SU-DHL-6 (cell line): Measurements from ENCODE around the gene ABCA13.

ENCODE experiments used
- H2AFZ ChIP-seq: fragments of 200-600 bp; sonication (generic); 2 replicates; pipeline ENCODE4 v1.6.1; 2014; ENCODE audit warnings: low read depth, mild to moderate bottlenecking, moderate library complexity, mixed read lengths, antibody characterized with exemption, low read length; ENCODE audit not compliant: severe bottlenecking
- H3F3A ChIP-seq: fragments of 200-600 bp; shearing (Covaris generic); 2 replicates; pipeline ENCODE4 v1.6.0; 2016; ENCODE audit warnings: antibody characterized with exemption, mild to moderate bottlenecking; ENCODE audit not compliant: insufficient read depth
- H3K27ac ChIP-seq: fragments of 200-600 bp; sonication (generic); 2 replicates; pipeline ENCODE4 v1.5.1; 2016; ENCODE audit warnings: low read depth, mild to moderate bottlenecking, low read length, moderate library complexity, mixed read lengths
- H3K27me3 ChIP-seq: fragments of 200-600 bp; sonication (generic), shearing (Covaris generic); 2 replicates; pipeline ENCODE4 v1.6.0; 2014; ENCODE audit warnings: mild to moderate bottlenecking, low read length
- H3K36me3 ChIP-seq: fragments of 200-600 bp; sonication (generic); 2 replicates; pipeline ENCODE4 v1.6.1; 2014; ENCODE audit warnings: mild to moderate bottlenecking, low read length, mixed read lengths
- H3K4me2 ChIP-seq: fragments of 300-600, 200-600 bp; shearing (Covaris generic), sonication (generic); 2 replicates; pipeline ENCODE4 v1.6.0; 2014; ENCODE audit warnings: low read length, low read depth, mild to moderate bottlenecking; ENCODE audit not compliant: poor library complexity, severe bottlenecking
- H3K4me3 ChIP-seq: fragments of 200-600 bp; sonication (generic); 2 replicates; pipeline ENCODE4 v1.5.1; 2014; ENCODE audit warnings: antibody characterized with exemption, low read length, mild to moderate bottlenecking, mixed read lengths; ENCODE audit not compliant: insufficient read depth, poor library complexity, severe bottlenecking
- H3K79me2 ChIP-seq: fragments of 200-600 bp; sonication (generic); 2 replicates; pipeline ENCODE4 v1.6.1; 2014; ENCODE audit warnings: mild to moderate bottlenecking, low read length, moderate library complexity; ENCODE audit not compliant: insufficient read depth
- H3K9ac ChIP-seq: fragments of 200-600 bp; sonication (generic); 2 replicates; pipeline ENCODE4 v1.7.0; 2014; ENCODE audit warnings: mild to moderate bottlenecking, low read length
- H3K9me2 ChIP-seq: fragments of 200-600 bp; sonication (generic); replicated peaks from 2 replicates; pipeline ENCODE4 v1.6.1; 2014; ENCODE audit warnings: low read length; ENCODE audit not compliant: insufficient read depth
- H3K9me3 ChIP-seq: fragments of 200-600 bp; sonication (generic); 2 replicates; pipeline ENCODE4 v1.6.1; 2014; ENCODE audit warnings: low read length, mixed read lengths; ENCODE audit not compliant: insufficient read depth
- H4K20me1 ChIP-seq: fragments of 200-600 bp; sonication (generic); 2 replicates; pipeline ENCODE4 v1.6.1; 2014; ENCODE audit warnings: low read depth, mild to moderate bottlenecking, antibody characterized with exemption, low read length, moderate library complexity, mixed read lengths
- CTCF ChIP-seq: fragments of 200-600 bp; sonication (generic); IDR thresholded peaks from one replicate; pipeline ENCODE4 v1.5.1; 2017; ENCODE audit warnings: antibody characterized with exemption, mild to moderate bottlenecking, low read length, moderate library complexity; ENCODE audit not compliant: insufficient read depth, poor library complexity, severe bottlenecking
- EZH2phosphoT487 ChIP-seq: fragments of 200-600 bp; sonication (generic), shearing (Covaris generic); conservative IDR thresholded peaks from 2 replicates; pipeline ENCODE4 v1.6.1; 2018; ENCODE audit warnings: mild to moderate bottlenecking, antibody characterized with exemption, low read length, moderate library complexity, mixed read lengths

ABCA13 gene

GRCh38 chr7:48183370-48183743, 12.1 kb downstream of the ABCA13 start:
- Histone ChIP-seq H3K9ac (no peak overlapping the region), H3K27ac (no peak overlapping the region), H2AFZ (no peak overlapping the region), H3K9me2 (no peaks in the 10 kb centered on the region), H3K4me2 (no peak overlapping the region), H3K36me3 (no peaks in the 10 kb centered on the region), H4K20me1 (no peaks in the 10 kb centered on the region; the same call in 1 of the 2 replicates), H3K79me2 (no peaks in the 10 kb centered on the region), H3F3A (no peaks in the 10 kb centered on the region), H3K9me3 (no peaks in the 10 kb centered on the region), H3K27me3 (no peaks in the 10 kb centered on the region; the same call in 1 of the 2 replicates), H3K4me3 (no peak overlapping the region)
- TF ChIP-seq EZH2phosphoT487 = no peak
- TF ChIP-seq CTCF = no peak

GRCh38 chr7:48183965-48184364, 12.7 kb downstream of the ABCA13 start:
- no peaks in the 10 kb centered on the region for H3K36me3 ChIP-seq
- no peaks in the 10 kb centered on the region for H3K9me2 ChIP-seq
- TF ChIP-seq CTCF (no peak), EZH2phosphoT487 (no peak)
- no peaks in the 10 kb centered on the region; the same call in 1 of the 2 replicates for H3K27me3 ChIP-seq
- no peak overlapping the region for H2AFZ ChIP-seq
- H3K27ac ChIP-seq = no peak overlapping the region
- no peak overlapping the region for H3K4me2 ChIP-seq
- H3K9ac ChIP-seq = no peak overlapping the region
- no peaks in the 10 kb centered on the region for H3F3A ChIP-seq
- no peaks in the 10 kb centered on the region for H3K79me2 ChIP-seq
- no peaks in the 10 kb centered on the region; the same call in 1 of the 2 replicates for H4K20me1 ChIP-seq
- H3K9me3 ChIP-seq = no peaks in the 10 kb centered on the region
- H3K4me3 ChIP-seq = no peak overlapping the region

- Histone ChIP-seq H3K27me3 (no peaks in the 10 kb centered on the region), H3K9me2 (no peaks in the 10 kb centered on the region), H3K27ac (no peak overlapping the region), H2AFZ (no peak overlapping the region), H3K4me2 (no peak overlapping the region), H3K9ac (no peak overlapping the region), H4K20me1 (no peaks in the 10 kb centered on the region), H3K36me3 (no peaks in the 10 kb centered on the region), H3K79me2 (no peaks in the 10 kb centered on the region), H3F3A (no peaks in the 10 kb centered on the region), H3K9me3 (no peaks in the 10 kb centered on the region), H3K4me3 (no peak overlapping the region)
- TF ChIP-seq EZH2phosphoT487 (no peak), CTCF (no peak)
Observed at GRCh38 chr7:48188776-48189520, 17.7 kb downstream of the ABCA13 start.
